Measurements from ENCODE around the gene PRTFDC1.
A peak's percentile ranks its signal among the peaks of the same experiment; 100 is the strongest.

The PRTFDC1 gene

DNA sequence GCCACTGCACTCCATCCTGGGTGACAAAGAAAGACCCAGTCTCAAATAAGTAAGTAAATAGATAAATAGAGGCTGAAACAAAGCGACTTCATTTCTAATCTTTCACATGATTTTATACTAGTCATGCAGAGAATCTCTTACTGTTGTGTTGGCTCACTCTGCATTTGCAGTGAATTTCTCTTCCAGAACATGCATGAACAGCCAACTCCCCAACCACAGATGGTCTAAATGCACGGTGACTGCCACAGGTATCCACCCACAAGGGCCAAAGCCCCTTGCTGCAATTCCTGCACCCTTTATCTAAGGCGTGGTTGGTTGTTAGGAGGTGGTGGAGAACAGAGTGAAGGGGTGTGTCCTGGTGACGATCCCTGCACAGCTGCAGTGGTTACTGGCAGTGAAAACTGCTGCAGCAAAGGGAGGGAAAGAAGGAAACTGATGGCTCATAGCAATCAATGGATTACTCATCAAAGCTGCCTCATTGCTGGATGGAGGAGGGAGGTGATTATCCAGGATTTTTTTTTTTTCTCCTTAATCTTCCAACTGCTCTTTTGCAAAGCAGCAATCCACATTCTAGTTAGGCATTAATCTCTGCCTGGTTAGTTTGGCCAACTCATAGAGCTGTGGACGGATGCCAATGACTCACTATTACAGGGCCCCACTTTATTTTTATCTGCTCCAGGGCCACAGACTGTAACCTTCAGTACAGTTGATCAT is 50.6 kb downstream of the PRTFDC1 start:
- no peak for DNase-seq

- peak in 1 of 5 donors; percentile 31 for DNase-seq
These were observed 51.3 kb downstream of the PRTFDC1 start for GRCh38 chr10:24900888-24901685.

DNA sequence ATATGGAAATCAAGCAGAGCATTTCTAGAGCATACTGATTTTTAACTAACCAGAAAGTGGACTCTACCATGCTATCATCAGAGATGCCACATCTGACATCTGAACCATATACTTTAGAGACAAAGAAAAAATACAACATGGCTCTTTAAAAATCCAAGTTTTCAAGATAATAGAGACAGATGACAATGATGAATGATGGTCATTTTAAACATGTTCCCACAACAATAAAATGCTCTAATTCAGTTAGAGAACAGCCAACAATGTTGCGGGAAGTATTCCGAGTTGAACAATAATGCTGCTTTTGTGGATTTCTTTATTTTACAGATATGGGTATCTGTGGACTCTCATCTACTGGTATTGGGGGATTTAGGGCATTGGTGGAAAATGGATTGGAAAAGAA is 52.8 kb downstream of the PRTFDC1 start:
- no peak for DNase-seq

DNA sequence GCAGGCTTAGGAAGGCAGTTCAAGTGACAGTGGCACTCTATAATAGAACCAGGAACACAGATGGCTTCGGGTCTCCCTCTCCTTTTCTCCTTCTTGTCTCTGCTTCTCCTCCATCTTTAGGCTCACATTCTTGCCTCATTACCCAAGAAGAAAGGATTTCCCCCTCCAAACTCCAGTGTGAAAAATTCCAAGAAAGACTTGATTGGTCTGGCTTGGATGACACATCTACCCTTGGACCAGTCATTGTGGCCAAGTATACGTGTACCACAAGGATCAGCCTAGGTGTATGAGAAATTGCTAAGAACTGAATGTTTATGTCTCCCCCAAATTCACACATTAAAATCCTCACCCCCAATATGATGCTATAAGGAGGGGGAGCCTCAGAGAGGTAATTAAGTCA is 53.9 kb downstream of the PRTFDC1 start:
- DNase-seq = no peak

GRCh38 chr10:24897326-24897926 is 55.0 kb downstream of the PRTFDC1 start:
- peak in 1 of 5 donors; percentile 27 for DNase-seq

DNA sequence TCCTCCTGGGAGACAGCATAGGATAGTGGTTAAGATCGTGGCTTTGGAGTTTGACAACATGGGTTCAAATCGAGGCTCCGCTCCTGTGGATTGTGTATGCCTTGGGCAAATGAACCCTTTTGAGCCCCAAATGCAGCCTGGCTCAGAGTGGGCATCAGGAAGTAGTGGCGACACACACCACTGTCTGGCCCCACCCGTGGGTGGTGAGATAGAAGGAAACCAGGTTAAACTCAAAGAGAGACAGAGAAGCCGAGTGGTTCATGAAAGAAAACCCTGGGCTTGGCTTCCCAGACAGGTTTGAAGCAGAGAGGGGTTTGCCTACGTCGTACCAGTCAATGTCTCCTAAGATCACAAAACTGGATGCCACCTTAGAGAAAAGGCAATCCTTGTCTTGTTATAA is 57.7 kb downstream of the PRTFDC1 start:
- peak in 1 of 5 donors; percentile 12 for DNase-seq

DNA sequence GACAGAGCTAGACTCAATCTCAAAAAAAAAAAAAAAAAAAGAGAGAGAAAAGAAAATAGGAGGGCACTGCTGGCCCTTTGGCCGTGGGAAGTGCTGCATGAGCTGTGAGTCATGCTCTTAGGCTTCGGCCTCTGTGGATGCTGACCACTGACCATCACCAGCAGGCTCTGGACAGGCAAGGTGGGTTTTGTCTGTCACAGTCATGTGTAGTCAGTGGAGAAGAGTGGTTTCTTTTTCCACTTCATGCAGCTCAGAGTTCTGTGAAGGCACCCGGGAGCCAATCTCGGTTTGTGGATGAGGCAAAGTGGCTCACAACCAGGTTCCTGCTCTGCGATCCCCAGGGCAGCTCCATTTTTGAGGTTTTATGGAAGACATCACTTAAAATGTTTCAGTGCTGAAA is 58.1 kb downstream of the PRTFDC1 start:
- no peak for DNase-seq

DNA sequence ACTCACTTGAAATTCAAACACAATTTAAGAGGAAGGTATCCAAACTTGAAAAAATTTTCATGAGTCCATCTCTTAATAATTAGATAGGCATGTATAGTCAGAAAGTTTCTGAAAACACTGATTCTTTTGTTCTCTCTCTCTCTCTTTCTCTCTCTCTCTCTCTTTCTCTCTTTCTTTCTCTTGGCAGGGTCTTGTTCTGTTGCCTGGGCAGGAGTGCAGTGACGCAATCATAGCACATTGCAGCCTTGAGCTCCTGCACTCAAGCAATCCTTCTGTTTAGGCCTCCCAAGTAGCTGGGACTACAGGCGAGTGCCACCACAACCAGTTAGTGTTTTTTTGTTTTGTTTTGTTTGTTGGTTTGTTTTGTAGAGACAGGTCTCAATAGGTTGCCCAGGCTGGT is 59.3 kb downstream of the PRTFDC1 start:
- no peak for DNase-seq

GRCh38 chr10:24891823-24892222 is 60.6 kb downstream of the PRTFDC1 start:
- DNase-seq = no peak

- DNase-seq = no peak
These were observed 62.8 kb downstream of the PRTFDC1 start for GRCh38 chr10:24889639-24890038.

GRCh38 chr10:24887855-24888231 is 64.6 kb downstream of the PRTFDC1 start:
- DNase-seq = no peak

- no peak for DNase-seq
These were observed 66.1 kb downstream of the PRTFDC1 start for GRCh38 chr10:24886290-24886680.

- no peak for DNase-seq
These were observed 66.7 kb downstream of the PRTFDC1 start for GRCh38 chr10:24885551-24886289.

- DNase-seq = no peak
These were observed 67.6 kb downstream of the PRTFDC1 start for GRCh38 chr10:24884793-24885192.

DNA sequence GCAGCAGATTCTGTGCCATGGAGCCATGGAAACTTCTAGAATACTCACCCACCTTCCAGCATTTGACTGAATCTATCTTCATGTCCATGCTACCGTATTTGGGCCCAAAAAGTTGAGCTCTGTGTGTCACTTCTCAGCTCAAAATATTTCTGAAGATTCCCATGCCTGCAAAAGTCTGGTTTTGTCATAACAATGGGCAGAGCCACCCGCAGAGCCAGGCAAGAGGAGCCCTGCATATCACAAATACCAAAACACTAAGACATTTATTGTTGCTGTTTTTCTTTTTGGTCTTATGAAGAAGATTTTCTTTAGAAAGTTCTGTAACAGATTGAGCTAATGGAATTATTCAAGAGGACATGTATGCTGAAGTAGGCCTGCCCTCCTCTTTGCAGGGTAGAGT is 68.1 kb downstream of the PRTFDC1 start:
- no peak for DNase-seq

- no peak for DNase-seq
These were observed 69.2 kb downstream of the PRTFDC1 start for GRCh38 chr10:24883176-24883575.

DNA sequence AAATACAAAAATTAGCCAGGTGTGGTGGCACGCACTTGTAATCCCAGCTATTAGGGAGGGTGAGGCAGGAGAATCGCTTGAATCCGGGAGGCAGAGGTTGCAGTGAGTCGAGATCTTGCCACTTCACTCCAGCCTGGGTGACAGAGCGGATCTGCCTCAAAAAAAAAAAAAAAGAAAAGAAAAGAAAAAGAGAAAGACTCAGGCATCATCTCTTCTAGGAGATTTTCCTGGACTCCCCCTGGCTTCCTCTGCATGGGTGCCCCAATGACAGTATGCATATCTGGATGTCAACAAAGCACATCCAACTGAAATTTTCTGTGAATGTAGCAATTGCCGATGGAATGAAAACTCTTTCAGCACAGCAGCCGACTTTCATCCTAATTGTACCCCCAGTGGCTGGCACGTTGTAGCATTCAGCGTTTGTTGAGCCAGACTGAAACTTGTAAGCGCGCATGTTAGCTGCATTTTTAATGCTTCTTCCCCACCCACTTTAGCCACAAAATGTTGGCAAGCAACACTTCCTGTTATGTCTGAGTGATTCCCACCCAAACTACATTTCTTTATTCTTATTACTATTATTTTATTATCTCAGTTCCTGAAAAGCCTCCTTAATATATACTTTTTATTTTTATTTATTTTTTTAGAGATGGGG is 70.2 kb downstream of the PRTFDC1 start:
- DNase-seq = peak in 3 of 5 donors; percentile 15 to 71 (median 21)

DNA sequence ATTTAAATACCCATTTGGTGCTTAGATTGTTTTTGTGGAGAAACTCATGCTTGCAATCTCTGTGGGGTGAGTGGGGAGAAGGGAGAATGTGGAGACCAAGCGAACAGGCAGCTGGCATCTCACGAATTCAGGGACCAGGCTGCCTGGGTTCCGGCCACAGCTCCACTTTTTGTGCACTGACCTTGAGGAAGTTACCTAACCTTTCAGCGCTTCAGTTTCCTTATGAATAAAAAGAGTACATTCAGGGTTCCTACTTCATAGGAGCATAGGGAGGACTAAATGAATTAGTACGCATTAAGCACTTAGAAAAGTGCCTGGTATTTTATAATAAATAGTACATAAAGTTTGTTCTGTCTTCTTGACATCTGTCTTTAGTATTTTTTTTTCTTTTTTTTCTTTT is 72.5 kb downstream of the PRTFDC1 start:
- DNase-seq = no peak

DNA sequence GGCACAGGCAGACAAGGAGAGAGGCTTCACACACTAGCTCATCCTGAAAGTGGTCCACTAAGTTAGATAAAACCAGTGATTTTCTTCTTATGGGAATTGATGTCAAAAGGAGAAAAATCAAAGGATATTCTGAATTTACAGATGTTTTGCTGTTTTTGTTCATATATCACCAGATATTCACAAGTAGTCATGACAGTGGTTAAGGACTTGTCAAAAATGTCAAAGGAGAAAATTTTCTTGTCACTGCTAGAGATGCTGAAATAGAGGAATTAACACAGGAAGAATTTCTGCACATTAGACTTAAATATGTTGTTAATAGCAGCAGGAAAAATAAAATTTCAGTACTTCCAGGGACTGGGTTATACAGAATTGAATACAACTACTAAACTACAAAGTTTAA is 78.3 kb downstream of the PRTFDC1 start:
- no peak for DNase-seq

- DNase-seq = no peak
These were observed 79.1 kb downstream of the PRTFDC1 start for GRCh38 chr10:24873281-24873683.

DNA sequence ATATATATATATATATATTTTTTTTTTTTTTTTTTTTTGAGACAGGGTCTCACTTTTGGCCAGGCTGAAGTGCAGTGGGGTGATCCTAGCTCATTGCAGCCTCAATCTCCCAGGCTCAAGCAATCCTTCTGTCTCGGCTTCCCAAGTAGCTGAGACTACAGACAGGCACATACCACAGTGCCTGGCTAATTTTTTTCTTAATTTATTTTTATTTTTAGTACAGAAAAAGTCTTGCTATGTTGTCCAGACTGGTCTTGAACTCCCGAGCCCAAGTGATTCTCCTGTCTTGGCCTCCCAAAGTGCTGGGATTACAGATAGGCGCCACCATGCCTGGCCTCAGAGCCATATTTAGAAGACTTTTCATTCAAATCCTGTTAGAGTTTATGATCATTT is 79.6 kb downstream of the PRTFDC1 start:
- no peak for DNase-seq

DNA sequence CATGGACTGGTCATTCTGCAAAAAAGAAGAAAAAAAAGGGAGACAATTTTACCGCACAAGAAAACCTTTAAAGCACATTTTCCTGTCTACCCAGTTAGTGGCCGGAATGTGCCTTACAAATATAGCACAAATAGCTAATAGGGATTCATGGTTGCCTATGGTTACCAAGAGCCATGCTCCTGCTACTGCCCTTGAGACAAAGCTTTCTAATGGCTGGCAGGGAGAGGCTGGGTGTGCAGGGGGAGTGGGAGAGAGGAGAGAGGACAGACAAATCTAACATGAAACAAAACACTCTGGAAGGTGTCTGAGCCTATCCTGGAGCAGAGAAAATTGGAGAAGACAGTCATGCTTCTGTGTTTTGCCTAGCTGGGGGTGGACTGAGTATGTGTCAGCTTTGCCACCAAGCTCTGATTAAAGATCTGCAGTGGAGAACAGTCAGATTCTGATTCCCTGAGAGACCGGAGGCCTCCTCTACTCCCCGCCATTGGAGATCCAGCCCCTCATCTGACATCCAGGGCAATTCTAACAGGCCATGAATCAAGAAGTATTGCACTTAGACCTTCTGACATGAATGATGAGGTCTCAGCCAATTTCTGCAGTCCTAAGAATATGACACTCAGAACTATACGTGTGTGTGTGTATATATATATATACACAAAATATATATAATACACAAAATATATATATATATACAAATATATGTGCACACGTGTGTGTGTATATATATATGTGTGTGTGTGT is 80.2 kb downstream of the PRTFDC1 start:
- DNase-seq = no peak
